Measurements from ENCODE around the gene PRPF38A. TPM values are rescaled to one million over a fixed set of nuclear protein-coding genes. Genes with fewer than 3 reads are reported as not detected.

PRPF38A gene
- total and polyA plus RNA-seq, 7 experiments from 2014 or later = 34.7 to 98.7 (median 70.2) TPM

- Histone ChIP-seq H3K4me1 (ENCODE audit: control insufficient read depth in 2 of 2, insufficient read depth in 2 of 2, low read length in 2 of 2) (peaks cover 9 to 16% of the 10 kb centered on the region in 2 donors), H3K36me3 (ENCODE audit: control insufficient read depth in 2 of 3, insufficient read depth in 3 of 3, low read length in 3 of 3) (peaks cover 45 to 80% (median 62%) of the 10 kb centered on the region in 3 experiments), H3K27ac (ENCODE audit: low read depth, low read length) (peak overlapping the region; percentile 3), H3K27me3 (ENCODE audit: control insufficient read depth in 2 of 2, insufficient read depth in 2 of 2, low read length in 2 of 2) (no peaks in the 10 kb centered on the region), H3K4me3 (ENCODE audit: low read length) (no peak overlapping the region), H3K9me3 (ENCODE audit: control insufficient read depth in 2 of 3, low read length in 3 of 3) (no peaks in the 10 kb centered on the region)
- Mint-ChIP-seq H3K27me3 (no peaks in the 10 kb centered on the region), H3K9me3 (no peaks in the 10 kb centered on the region), H3K4me3 (no peak overlapping the region), H3K27ac (peak overlapping the region in 3 of 9 donors; percentile 30 to 71 (median 61)), H3K36me3 (peaks cover 15 to 55% (median 29%) of the 10 kb centered on the region in 5 donors), H3K4me1 (peaks cover 17 to 29% (median 23%) of the 10 kb centered on the region in 7 donors)
- CTCF ChIA-PET = no interaction called here
- no peak for ATAC-seq
- intact Hi-C loops (cut with micrococcal nuclease) = loop anchor here (10.0 kb wide), 1 partner anchor 565 kb away; the partner anchor contains the start of genes ECHDC2 (in 2 of the 2) and SCP2 (in 2 of the 2)
- POLR2A ChIA-PET = interaction anchor here (0.6 kb wide), 1 partner anchor 24 kb away, joined by 4 read pairs; no protein-coding TSS in a partner anchor
- DNase-seq = no peak
Observed at GRCh38 chr1:52359676-52360594, 44.5 kb upstream of the PRPF38A start.

GRCh38 chr1:52360595-52360968 lies 43.8 kb upstream of the PRPF38A start:
- Histone ChIP-seq H3K9me3 (ENCODE audit: control insufficient read depth in 2 of 3, low read length in 3 of 3) (no peaks in the 10 kb centered on the region), H3K4me3 (ENCODE audit: low read length) (no peak overlapping the region), H3K36me3 (ENCODE audit: control insufficient read depth in 2 of 3, insufficient read depth in 3 of 3, low read length in 3 of 3) (peaks cover 38 to 75% (median 57%) of the 10 kb centered on the region in 3 experiments), H3K4me1 (ENCODE audit: control insufficient read depth in 2 of 2, insufficient read depth in 2 of 2, low read length in 2 of 2) (peaks cover 12 to 20% of the 10 kb centered on the region in 2 donors), H3K27me3 (ENCODE audit: control insufficient read depth in 2 of 2, insufficient read depth in 2 of 2, low read length in 2 of 2) (no peaks in the 10 kb centered on the region), H3K27ac (ENCODE audit: low read depth, low read length) (no peak overlapping the region)
- ChIA-PET CTCF (no interaction called here), POLR2A (interaction anchor here (0.6 kb wide), 1 partner anchor 24 kb away, joined by 4 read pairs; no protein-coding TSS in a partner anchor)
- intact Hi-C loops (cut with micrococcal nuclease) = loop anchor here (10.0 kb wide), 1 partner anchor 564 kb away; the partner anchor contains the start of genes ECHDC2 (in 2 of the 2) and SCP2 (in 2 of the 2)
- Mint-ChIP-seq H3K4me3 (no peak overlapping the region), H3K27ac (peak overlapping the region in 1 of 9 donors; percentile 61), H3K4me1 (peaks cover 18 to 34% (median 29%) of the 10 kb centered on the region in 7 donors), H3K27me3 (no peaks in the 10 kb centered on the region), H3K9me3 (no peaks in the 10 kb centered on the region), H3K36me3 (peaks cover 10 to 48% (median 23%) of the 10 kb centered on the region in 5 donors)
- ATAC-seq (no peak), DNase-seq (no peak)

- peak in 1 of 9 donors; percentile 23 for DNase-seq
- Histone ChIP-seq H3K27me3 (ENCODE audit: control insufficient read depth in 2 of 2, insufficient read depth in 2 of 2, low read length in 2 of 2) (no peaks in the 10 kb centered on the region), H3K4me3 (ENCODE audit: low read length) (peak overlapping the region; percentile 67), H3K9me3 (ENCODE audit: control insufficient read depth in 2 of 3, low read length in 3 of 3) (no peaks in the 10 kb centered on the region), H3K36me3 (ENCODE audit: control insufficient read depth in 2 of 3, insufficient read depth in 3 of 3, low read length in 3 of 3) (peaks cover 16 to 41% (median 22%) of the 10 kb centered on the region in 3 experiments), H3K4me1 (ENCODE audit: control insufficient read depth in 2 of 2, insufficient read depth in 2 of 2, low read length in 2 of 2) (peaks cover 15 to 20% of the 10 kb centered on the region in 2 donors), H3K27ac (ENCODE audit: low read depth, low read length) (peak overlapping the region; percentile 95)
- no peak for ATAC-seq
- Mint-ChIP-seq H3K27ac (peak overlapping the region; percentile 80 to 95 (median 92)), H3K27me3 (no peaks in the 10 kb centered on the region), H3K9me3 (no peaks in the 10 kb centered on the region), H3K4me1 (peaks cover 26 to 64% (median 51%) of the 10 kb centered on the region in 7 donors), H3K36me3 (peaks cover 4 to 22% (median 10%) of the 10 kb centered on the region in 5 donors), H3K4me3 (peak overlapping the region; percentile 73 to 98 (median 94))
- intact Hi-C loops (cut with micrococcal nuclease) = loop anchor here (10.0 kb wide), 1 partner anchor 560 kb away; the partner anchor contains the start of genes ECHDC2 (in 2 of the 2) and SCP2 (in 2 of the 2)
- ChIA-PET POLR2A (interaction anchor here (1.0 to 5.2 kb wide), 4 partner anchors 16 to 339 kb away, joined by 3 to 68 read pairs (median 6); partner anchors contain the start of genes KTI12, ORC1 and PRPF38A), CTCF (interaction anchor here (0.7 kb wide), 1 partner anchor 74 kb away, joined by 4 read pairs; no protein-coding TSS in a partner anchor)
Observed at GRCh38 chr1:52364235-52364839, 40.1 kb upstream of the PRPF38A start.

- intact Hi-C loops (cut with micrococcal nuclease) = loop anchor here (5.0 to 10.0 kb wide), 7 partner anchors 223 to 1687 kb away; partner anchors contain the start of genes ECHDC2 (in 2 of the 2), SCP2 (in 2 of the 2), CPT2 (in 1 of the 2) and GPX7 (in 1 of the 2)
- no peaks in the 10 kb centered on the region for H3K27me3 Mint-ChIP-seq
- peaks cover 0 to 18% (median 10%) of the 10 kb centered on the region in 5 donors for H3K36me3 Mint-ChIP-seq
- peak overlapping the region; percentile 67 for H3K4me3 ChIP-seq (ENCODE audit: low read length)
- peak overlapping the region; percentile 85 to 98 (median 94) for H3K4me3 Mint-ChIP-seq
- DNase-seq (peak in 2 of 9 donors; percentile 13 to 40), ATAC-seq (no peak)
- ChIA-PET CTCF (interaction anchor here (0.8 kb wide), 1 partner anchor 17 kb away, joined by 3 read pairs; no protein-coding TSS in a partner anchor), POLR2A (interaction anchor here (0.7 to 5.2 kb wide), 7 partner anchors 16 to 486 kb away, joined by 3 to 68 read pairs (median 5); partner anchors contain the start of genes ORC1, PRPF38A, SHISAL2A and TUT4)
- peaks cover 15 to 20% of the 10 kb centered on the region in 2 donors for H3K4me1 ChIP-seq (ENCODE audit: control insufficient read depth in 2 of 2, insufficient read depth in 2 of 2, low read length in 2 of 2)
- H3K4me1 Mint-ChIP-seq = peaks cover 26 to 65% (median 51%) of the 10 kb centered on the region in 7 donors
- peak overlapping the region; percentile 89 to 97 (median 92) for H3K27ac Mint-ChIP-seq
- no peaks in the 10 kb centered on the region for H3K9me3 ChIP-seq (ENCODE audit: control insufficient read depth in 2 of 3, low read length in 3 of 3)
- peaks cover 8 to 33% (median 21%) of the 10 kb centered on the region in 3 experiments for H3K36me3 ChIP-seq (ENCODE audit: control insufficient read depth in 2 of 3, insufficient read depth in 3 of 3, low read length in 3 of 3)
- no peaks in the 10 kb centered on the region for H3K9me3 Mint-ChIP-seq
- H3K27ac ChIP-seq (ENCODE audit: low read depth, low read length) = peak overlapping the region; percentile 95
- H3K27me3 ChIP-seq (ENCODE audit: control insufficient read depth in 2 of 2, insufficient read depth in 2 of 2, low read length in 2 of 2) = no peaks in the 10 kb centered on the region
Observed at GRCh38 chr1:52365071-52365745, 39.2 kb upstream of the PRPF38A start.

- peaks cover 26 to 65% (median 51%) of the 10 kb centered on the region in 7 donors for H3K4me1 Mint-ChIP-seq
- Histone ChIP-seq H3K27me3 (ENCODE audit: control insufficient read depth in 2 of 2, insufficient read depth in 2 of 2, low read length in 2 of 2) (no peaks in the 10 kb centered on the region), H3K27ac (ENCODE audit: low read depth, low read length) (peak within 1 kb of the TSS; percentile 95), H3K4me1 (ENCODE audit: control insufficient read depth in 2 of 2, insufficient read depth in 2 of 2, low read length in 2 of 2) (peaks cover 15 to 20% of the 10 kb centered on the region in 2 donors), H3K4me3 (ENCODE audit: low read length) (peak within 1 kb of the TSS; percentile 67), H3K9me3 (ENCODE audit: control insufficient read depth in 2 of 3, low read length in 3 of 3) (no peaks in the 10 kb centered on the region), H3K36me3 (ENCODE audit: control insufficient read depth in 2 of 3, insufficient read depth in 3 of 3, low read length in 3 of 3) (peaks cover 8 to 25% (median 14%) of the 10 kb centered on the region in 3 experiments)
- intact Hi-C loops (cut with micrococcal nuclease) = loop anchor here (1.0 to 10.0 kb wide), 25 partner anchors 38 to 1686 kb away; partner anchors contain the start of genes CPT2 (in 2 of the 2), ECHDC2 (in 2 of the 2), ORC1 (in 2 of the 2) and PRPF38A (in 2 of the 2)
- H3K36me3 Mint-ChIP-seq = peaks cover 0 to 20% (median 10%) of the 10 kb centered on the region in 5 donors
- H3K27ac Mint-ChIP-seq = peak within 1 kb of the TSS; percentile 89 to 97 (median 94)
- H3K4me3 Mint-ChIP-seq = peak within 1 kb of the TSS; percentile 85 to 98 (median 94)
- DNase-seq (peak; percentile 97 to 100 (median 99)), ATAC-seq (peak; percentile 90)
- H3K9me3 Mint-ChIP-seq = no peaks in the 10 kb centered on the region
- CTCF ChIA-PET = interaction anchor here (0.5 to 1.3 kb wide), 3 partner anchors 17 to 360 kb away, joined by 3 to 6 read pairs (median 3); no protein-coding TSS in a partner anchor
- no peaks in the 10 kb centered on the region for H3K27me3 Mint-ChIP-seq
- POLR2A ChIA-PET = interaction anchor here (0.6 to 5.2 kb wide), 13 partner anchors 12 to 487 kb away, joined by 3 to 68 read pairs (median 4); partner anchors contain the start of genes ORC1, PRPF38A, SHISAL2A and TUT4
Observed at GRCh38 chr1:52365746-52366516, 38.5 kb upstream of the PRPF38A start, which contains the start of gene CC2D1B. CC2D1B (minus strand) TSS chr1:52366205; CDS start chr1:52364620, 1,585 bp downstream.
